NCI-H1436 (cell line): ENCODE data around the gene PATE4.

ENCODE experiments used
- DNase-seq: peaks from one replicate; lab custom pipeline; 2025; lab: John Stamatoyannopoulos, UW

The PATE4 gene

GRCh38 chr11:125887373-125888324 lies 54.5 kb downstream of the PATE4 start, which contains the start of gene HYLS1:
HYLS1 (plus strand) TSS chr11:125887668; CDS start chr11:125899369, 11,701 bp downstream.
- DNase-seq: peak; percentile 82
